K562 (cell line): ENCODE measurements around the gene CLDN14. TPM values are rescaled to one million over a fixed set of nuclear protein-coding genes. Genes with fewer than 3 reads are reported as not detected.

Source experiments
- BRF1 ChIP-seq: IDR thresholded peaks from 3 replicates; pipeline ENCODE4 v1.6.1; 2011; ENCODE audit warnings: borderline replicate concordance, mild to moderate bottlenecking; ENCODE audit not compliant: insufficient read length; ENCODE audit errors: extremely low read depth
- BRF2 ChIP-seq: IDR thresholded peaks from 3 replicates; pipeline ENCODE4 v1.6.1; 2011; ENCODE audit warnings: borderline replicate concordance, mild to moderate bottlenecking; ENCODE audit not compliant: insufficient read length, insufficient read depth
- CREB5 ChIP-seq: fragments of 250-450 bp; sonication (Bioruptor Pico); IDR thresholded peaks from 2 replicates; pipeline ENCODE4 v1.5.0; 2020; ENCODE audit warnings: mild to moderate bottlenecking
- ELK3 ChIP-seq: fragments of 450-650 bp; formaldehyde crosslinking; IDR thresholded peaks from 2 replicates; pipeline ENCODE4 v1.4.0; 2020; ENCODE audit warnings: mild to moderate bottlenecking
- FOSL1 ChIP-seq: fragments of 200-800 bp; sonication (Bioruptor generic); conservative IDR thresholded peaks from 2 replicates; pipeline ENCODE4 v1.6.1; 2016; ENCODE audit warnings: missing genetic modification characterization, missing compliant biosample characterization
- KAT2B ChIP-seq: IDR thresholded peaks from one replicate; pipeline ENCODE4 v1.6.1; 2012; ENCODE audit warnings: low read depth, mild to moderate bottlenecking, control low read depth, inconsistent platforms, low read length, moderate library complexity
- NFIX ChIP-seq: fragments of 250-450 bp; sonication (Bioruptor Pico); IDR thresholded peaks from 2 replicates; pipeline ENCODE4 v1.4.0; 2020; ENCODE audit warnings: low read depth, mild to moderate bottlenecking, moderate library complexity
- RB1 ChIP-seq: fragments of 450-650 bp; IDR thresholded peaks from 2 replicates; pipeline ENCODE4 v1.6.1; 2017; ENCODE audit warnings: low read depth, mild to moderate bottlenecking
- RBM39 ChIP-seq: fragments of 200-400 bp; formaldehyde crosslinking; optimal IDR thresholded peaks from 2 replicates; pipeline ENCODE3; 2018; ENCODE audit warnings: low read depth, low read length
- SMAD1 ChIP-seq: fragments of 150-350 bp; IDR thresholded peaks from 2 replicates; pipeline ENCODE4 v1.6.1; 2014; ENCODE audit warnings: low read length, low read depth; ENCODE audit not compliant: partially characterized antibody
- SMARCA5 ChIP-seq: fragments of 450-650 bp; IDR thresholded peaks from 2 replicates; pipeline ENCODE4 v1.6.1; 2016
- SRSF7 ChIP-seq: fragments of 200-400 bp; formaldehyde crosslinking; optimal IDR thresholded peaks from 2 replicates; pipeline ENCODE3; 2017; ENCODE audit warnings: mild to moderate bottlenecking, low read depth, low read length
- STAT6 ChIP-seq: sonication (generic); formaldehyde crosslinking; IDR thresholded peaks from 2 replicates; pipeline ENCODE4 v1.8.1; 2023; ENCODE audit warnings: mild to moderate bottlenecking, missing genetic modification reagents
- XRCC5 ChIP-seq: fragments of 200-400 bp; formaldehyde crosslinking; IDR thresholded peaks from 2 replicates; pipeline ENCODE4 v1.6.1; 2017; ENCODE audit warnings: low read depth, mild to moderate bottlenecking, low read length
- ZNF174 ChIP-seq: fragments of 250-450 bp; sonication (Bioruptor Pico); IDR thresholded peaks from 2 replicates; pipeline ENCODE4 v1.4.0; 2020; ENCODE audit warnings: mild to moderate bottlenecking
- ZNF253 ChIP-seq: fragments of 250-450 bp; sonication (Bioruptor Pico); conservative IDR thresholded peaks from 2 replicates; pipeline ENCODE4 v1.6.1; 2021; ENCODE audit warnings: mild to moderate bottlenecking
- polyA plus RNA-seq, 8 experiments: library from polyadenylated mRNA; depleted of rRNA in 4 of 8; stranded (reverse) in 5 of 8; unstranded in 3 of 8; fragments of >200 nt; fragmentation: Nextera tagmentation in 2 of 8; fragmentation: Illumina TruSeq in 1 of 8; extraction: Ambion mirVana in 2 of 8; extraction: Trizol in 1 of 8; gene quantifications; 2 replicates each; pipeline versions ENCODE4 v1.2.1 to v1.2.3, GENCODE V29; 2011 to 2014; ENCODE audit warnings: inconsistent platforms in 1 of 8, missing spikeins in 1 of 8
- total RNA-seq, 7 experiments: library from RNA; depleted of rRNA in 6 of 7; stranded (reverse); fragments of >200 nt in 6 of 7; fragmentation: Illumina TruSeq in 2 of 7; extraction: Trizol in 2 of 7; gene quantifications; 2 replicates each; pipeline versions ENCODE4 v1.2.1 to v1.2.3, GENCODE V29; 2011 to 2021; ENCODE audit warnings: low replicate concordance in 1 of 7
- TF ChIP-seq, protein P1 (sequence below): fragments of 250-450 bp; sonication (Bioruptor Pico); IDR thresholded peaks from 2 replicates; pipeline ENCODE4 v1.4.0; 2020; ENCODE audit warnings: mild to moderate bottlenecking, moderate library complexity, borderline replicate concordance

Gene CLDN14
- total and polyA plus RNA-seq, 9 of the 15 experiments (the other 6 are each of a cell fraction or from before 2014, with no cell fraction given), result not detected

GRCh38 chr21:36422279-36423098 is 57.4 kb downstream of the CLDN14 start (continued):
- no peak for TF ChIP-seq NFIX (CRISPR knock-in tag)
- no peak for TF ChIP-seq STAT6
- TF ChIP-seq XRCC5, result 0 out of 2 replicates have a peak, but pooled peaks have one; percentile 71
- TF ChIP-seq CREB5 (CRISPR knock-in tag), result no peak
- TF ChIP-seq ZNF253 (CRISPR knock-in tag), result no peak
- TF ChIP-seq, protein P1, sequence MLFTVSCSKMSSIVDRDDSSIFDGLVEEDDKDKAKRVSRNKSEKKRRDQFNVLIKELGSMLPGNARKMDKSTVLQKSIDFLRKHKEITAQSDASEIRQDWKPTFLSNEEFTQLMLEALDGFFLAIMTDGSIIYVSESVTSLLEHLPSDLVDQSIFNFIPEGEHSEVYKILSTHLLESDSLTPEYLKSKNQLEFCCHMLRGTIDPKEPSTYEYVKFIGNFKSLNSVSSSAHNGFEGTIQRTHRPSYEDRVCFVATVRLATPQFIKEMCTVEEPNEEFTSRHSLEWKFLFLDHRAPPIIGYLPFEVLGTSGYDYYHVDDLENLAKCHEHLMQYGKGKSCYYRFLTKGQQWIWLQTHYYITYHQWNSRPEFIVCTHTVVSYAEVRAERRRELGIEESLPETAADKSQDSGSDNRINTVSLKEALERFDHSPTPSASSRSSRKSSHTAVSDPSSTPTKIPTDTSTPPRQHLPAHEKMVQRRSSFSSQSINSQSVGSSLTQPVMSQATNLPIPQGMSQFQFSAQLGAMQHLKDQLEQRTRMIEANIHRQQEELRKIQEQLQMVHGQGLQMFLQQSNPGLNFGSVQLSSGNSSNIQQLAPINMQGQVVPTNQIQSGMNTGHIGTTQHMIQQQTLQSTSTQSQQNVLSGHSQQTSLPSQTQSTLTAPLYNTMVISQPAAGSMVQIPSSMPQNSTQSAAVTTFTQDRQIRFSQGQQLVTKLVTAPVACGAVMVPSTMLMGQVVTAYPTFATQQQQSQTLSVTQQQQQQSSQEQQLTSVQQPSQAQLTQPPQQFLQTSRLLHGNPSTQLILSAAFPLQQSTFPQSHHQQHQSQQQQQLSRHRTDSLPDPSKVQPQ (CRISPR knock-in tag), result no peak
- no peak for TF ChIP-seq ZNF174
- no peak for TF ChIP-seq ELK3 (CRISPR knock-in tag)
- peak; percentile 42; the same call in 1 of the 2 replicates for TF ChIP-seq RB1
- no peak for TF ChIP-seq SRSF7
- no peak for TF ChIP-seq SMAD1
- no peak for TF ChIP-seq SMARCA5
- TF ChIP-seq KAT2B, result no peak
- no peak for TF ChIP-seq RBM39
- TF ChIP-seq BRF2, result no peak
- peak; percentile 15; the same call in 1 of the 2 replicates for TF ChIP-seq FOSL1
- TF ChIP-seq BRF1, result no peak
